Mesothelial cell of epicardium (in vitro differentiated cells): Measurements from ENCODE around the gene ZMYND19. TPM values are rescaled to one million over a fixed set of nuclear protein-coding genes. Genes with fewer than 3 reads are reported as not detected.
"Not testable (repeated sequence)": the region's sequence is repeated elsewhere in the genome, so short reads cannot be mapped to it uniquely, and the experiment has no call there.

Source experiments
- DNase-seq, 2 experiments: peaks; one replicate each; pipeline ENCODE4 v3.0.0; 2021; ENCODE audit warnings: low spot score in 2 of 2; ENCODE audit not compliant: unreplicated experiment in 2 of 2
- H3K27ac Mint-ChIP-seq: 2 replicates; pipeline ENCODE4 v1.8.0; 2021; ENCODE audit warnings: mixed read lengths
- H3K27me3 Mint-ChIP-seq: 2 replicates; pipeline ENCODE4 v1.8.0; 2021; ENCODE audit warnings: low read depth, mixed read lengths
- H3K36me3 Mint-ChIP-seq: 2 replicates; pipeline ENCODE4 v1.8.0; 2021; ENCODE audit warnings: mixed read lengths
- H3K4me1 Mint-ChIP-seq: 2 replicates; pipeline ENCODE4 v1.8.0; 2021; ENCODE audit warnings: mixed read lengths
- H3K4me3 Mint-ChIP-seq: 2 replicates; pipeline ENCODE4 v1.8.0; 2021; ENCODE audit warnings: mild to moderate bottlenecking, moderate library complexity, mixed read lengths
- H3K9me3 Mint-ChIP-seq: 2 replicates; pipeline ENCODE4 v1.8.0; 2021; ENCODE audit warnings: mixed read lengths
- CTCF ChIP-seq: fragments of 200-600 bp; sonication (generic); IDR thresholded peaks from one replicate; pipeline ENCODE4 v1.5.0; 2021; ENCODE audit warnings: antibody characterized with exemption; ENCODE audit not compliant: unreplicated experiment
- total RNA-seq: library from RNA; stranded (reverse); gene quantifications from 3 replicates; pipeline ENCODE4 v1.2.1, GENCODE V29; 2021

The ZMYND19 gene
- total RNA-seq, 1 donor from 2014 or later = 33.2 TPM

DNA sequence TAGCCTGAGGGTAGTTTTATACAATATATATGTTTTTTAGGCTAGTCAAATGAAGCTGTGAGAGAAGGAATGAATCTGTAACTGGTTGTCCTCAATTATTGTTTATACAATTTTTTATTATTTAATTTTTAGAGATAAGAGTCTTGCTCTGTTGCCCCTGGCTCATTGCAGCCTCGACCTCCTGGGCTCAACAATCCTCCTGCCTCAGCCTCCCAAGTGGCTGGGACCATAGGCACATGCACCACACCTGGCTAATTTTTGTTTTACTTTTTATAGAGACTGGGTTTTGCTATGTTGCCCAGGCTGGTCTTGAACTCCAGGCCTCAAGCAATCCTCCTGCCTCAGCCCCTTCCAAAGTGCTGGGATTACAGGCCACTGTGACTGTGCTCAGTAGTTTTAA is 36.0 kb downstream of the ZMYND19 start:
- Mint-ChIP-seq H3K4me3 (no peak overlapping the region), H3K9me3 (no peaks in the 10 kb centered on the region), H3K27ac (no peak overlapping the region)

GRCh38 chr9:137553654-137554053 is 36.7 kb downstream of the ZMYND19 start:
- not testable (repeated sequence) for DNase-seq, H3K27ac Mint-ChIP-seq, H3K27me3 Mint-ChIP-seq, H3K9me3 Mint-ChIP-seq
- peak overlapping the region; percentile 45 for H3K4me3 Mint-ChIP-seq
- H3K4me1 Mint-ChIP-seq = peaks cover 12% of the 10 kb centered on the region
- H3K36me3 Mint-ChIP-seq = peaks cover 22% of the 10 kb centered on the region

More for the DNA sequence above, 36.0 kb downstream of the ZMYND19 start:
- no peaks in the 10 kb centered on the region for H3K27me3 Mint-ChIP-seq
- TF ChIP-seq CTCF = no peak
- peaks cover 22% of the 10 kb centered on the region for H3K36me3 Mint-ChIP-seq
- DNase-seq = no peak
- peaks cover 12% of the 10 kb centered on the region for H3K4me1 Mint-ChIP-seq

- Mint-ChIP-seq H3K27ac (peak overlapping the region; percentile 82), H3K4me3 (peak overlapping the region; percentile 74), H3K4me1 (peaks cover 12% of the 10 kb centered on the region), H3K27me3 (no peaks in the 10 kb centered on the region), H3K36me3 (peaks cover 18% of the 10 kb centered on the region), H3K9me3 (no peaks in the 10 kb centered on the region)
- peak in 1 of 2 experiments; percentile 43 for DNase-seq
- TF ChIP-seq CTCF = no peak
Observed at GRCh38 chr9:137552022-137552768, 38.1 kb downstream of the ZMYND19 start.

DNA sequence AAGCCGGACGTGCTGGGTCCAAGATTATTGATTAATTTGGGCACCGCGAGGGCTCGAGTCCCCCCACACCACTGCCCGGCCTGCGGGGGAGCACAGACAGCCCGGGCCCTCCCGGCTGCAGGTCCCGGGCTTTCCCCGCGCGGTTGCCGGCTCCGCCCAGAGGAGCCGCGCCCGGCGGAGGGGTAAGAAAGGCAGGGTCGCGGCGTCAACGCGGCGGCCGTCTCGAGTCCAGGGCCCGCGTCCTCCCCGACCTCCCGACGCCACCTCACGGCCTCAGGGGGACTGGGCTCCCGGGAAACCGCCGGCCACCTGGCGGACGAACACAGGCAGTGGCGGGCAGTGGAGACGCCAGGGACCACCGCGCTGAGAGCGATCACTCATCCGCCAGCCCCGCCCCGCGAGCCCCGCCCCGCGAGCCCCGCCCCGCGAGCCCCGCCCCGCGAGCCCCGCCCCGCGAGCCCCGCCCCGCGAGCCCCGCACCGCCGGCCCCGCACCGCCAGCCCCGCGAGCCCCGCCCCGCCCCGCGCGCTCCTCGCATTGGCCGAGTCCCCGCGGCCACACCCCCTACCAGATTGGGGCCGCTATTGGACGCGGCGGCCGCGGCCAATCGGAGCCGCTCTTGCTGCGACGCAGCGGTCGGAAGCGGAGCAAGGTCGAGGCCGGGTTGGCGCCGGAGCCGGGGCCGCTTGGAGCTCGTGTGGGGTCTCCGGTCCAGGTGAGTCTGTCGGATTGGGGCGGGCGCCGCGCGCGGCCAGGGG is 38.9 kb downstream of the ZMYND19 start, which contains the start of gene MRPL41:
Gene MRPL41, plus strand, starts transcription at position 616 of the 758 bp plus-strand sequence. CDS start 203 bp downstream, outside the sequence.
- H3K4me1 Mint-ChIP-seq = peaks cover 12% of the 10 kb centered on the region
- peak within 1 kb of the TSS; percentile 82 for H3K27ac Mint-ChIP-seq
- H3K4me3 Mint-ChIP-seq = peak within 1 kb of the TSS; percentile 74
- no peaks in the 10 kb centered on the region for H3K27me3 Mint-ChIP-seq
- peaks cover 15% of the 10 kb centered on the region for H3K36me3 Mint-ChIP-seq
- DNase-seq = peak; percentile 89 to 91
- no peaks in the 10 kb centered on the region for H3K9me3 Mint-ChIP-seq
- peak; percentile 73 for TF ChIP-seq CTCF

DNA sequence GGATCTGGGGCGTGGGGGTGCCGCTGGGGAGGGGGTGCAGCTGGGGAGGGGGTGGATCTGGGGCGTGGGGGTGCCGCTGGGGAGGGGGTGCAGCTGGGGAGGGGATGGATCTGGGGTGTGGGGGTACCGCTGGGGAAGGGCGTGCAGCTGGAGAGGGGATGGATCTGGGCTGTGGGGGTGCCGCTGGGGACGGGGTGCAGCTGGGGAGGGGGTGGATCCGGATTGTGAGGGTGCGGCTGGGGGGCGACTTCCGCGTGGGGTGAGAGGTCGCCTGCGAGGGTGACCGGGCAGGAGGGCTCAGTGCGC is 39.4 kb downstream of the ZMYND19 start:
- Mint-ChIP-seq H3K36me3 (peaks cover 11% of the 10 kb centered on the region), H3K4me1 (peaks cover 12% of the 10 kb centered on the region), H3K4me3 (peak overlapping the region; percentile 57)
- not testable (repeated sequence) for H3K9me3 Mint-ChIP-seq, H3K27me3 Mint-ChIP-seq, DNase-seq, H3K27ac Mint-ChIP-seq

- H3K9me3 Mint-ChIP-seq = peaks cover 4% of the 10 kb centered on the region
- peaks cover 12% of the 10 kb centered on the region for H3K4me1 Mint-ChIP-seq
- peak; percentile 53 to 67 for DNase-seq
- peak within 1 kb of the TSS; percentile 84 for H3K4me3 Mint-ChIP-seq
- TF ChIP-seq CTCF = no peak
- H3K27ac Mint-ChIP-seq = peak within 1 kb of the TSS; percentile 88
- H3K27me3 Mint-ChIP-seq = no peaks in the 10 kb centered on the region
- H3K36me3 Mint-ChIP-seq = peaks cover 7% of the 10 kb centered on the region
Observed at GRCh38 chr9:137550231-137550621, 40.1 kb downstream of the ZMYND19 start, which contains the start of gene PNPLA7. Gene PNPLA7, minus strand, starts transcription at chr9:137550402. Its CDS starts 205 bp downstream, at chr9:137550197.
